ENCODE results near the gene DERL3. TPM values are rescaled to one million over a fixed set of nuclear protein-coding genes. Genes with fewer than 3 reads are reported as not detected.
A peak's percentile ranks its signal among the peaks of the same experiment; 100 is the strongest.
"Not testable (repeated sequence)": the region's sequence is repeated elsewhere in the genome, so short reads cannot be mapped to it uniquely, and the experiment has no call there.

DERL3 gene
- polyA plus RNA-seq, 2 donors = 0.58 to 1.1 TPM

DNA sequence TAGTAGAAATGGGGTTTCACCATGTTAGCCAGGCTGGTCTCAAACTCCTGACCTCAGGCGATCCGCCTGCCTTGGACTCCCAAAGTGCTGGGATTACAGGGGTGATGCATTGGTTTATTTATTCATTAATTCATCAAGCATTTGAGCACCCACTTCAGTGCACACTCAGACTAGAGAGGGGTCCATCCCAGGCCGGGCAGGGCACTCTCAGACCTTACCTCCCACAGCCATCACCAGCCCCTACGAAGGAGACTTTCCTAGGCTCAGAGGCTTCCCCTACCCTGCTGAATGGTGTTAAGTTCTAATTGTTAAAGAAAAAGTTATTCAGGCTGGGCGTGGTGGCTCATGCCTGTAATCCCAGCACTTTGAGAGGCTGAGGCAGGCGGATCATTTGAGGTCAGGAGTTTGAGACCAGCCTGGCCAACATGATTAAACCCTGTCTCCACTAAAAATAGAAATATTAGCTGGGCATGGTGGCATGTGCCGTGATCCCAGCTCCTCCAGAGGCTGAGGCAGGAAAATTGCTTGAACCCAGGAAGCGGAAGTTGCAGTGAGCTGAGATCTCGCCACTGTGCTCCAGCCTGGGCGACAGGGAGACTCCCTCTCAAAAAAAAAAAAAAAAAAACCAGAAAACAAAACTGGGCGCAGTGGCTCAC lies 25.8 kb upstream of the DERL3 start:
- not testable (repeated sequence) for H3K4me3 ChIP-seq (ENCODE audit: low read depth in 1 of 2, low read length in 2 of 2); H3K4me1 ChIP-seq (ENCODE audit: control insufficient read depth in 2 of 2, insufficient read depth in 2 of 2, low read length in 1 of 2); H3K27me3 ChIP-seq (ENCODE audit: control insufficient read depth in 1 of 2, insufficient read depth in 2 of 2, low read length in 2 of 2); H3K36me3 ChIP-seq (ENCODE audit: control insufficient read depth in 2 of 2, insufficient read depth in 2 of 2, low read length in 1 of 2); H3K9me3 ChIP-seq (ENCODE audit: control insufficient read depth in 2 of 2, insufficient read depth in 1 of 2, low read depth in 1 of 2, low read length in 1 of 2); H3K27ac ChIP-seq (ENCODE audit: low read depth in 2 of 2, low read length in 1 of 2)
- 70 to 84% methylated on average over 11 of the region's 11 CpGs for WGBS, 2 donors

GRCh38 chr22:23862103-23862502 lies 23.3 kb upstream of the DERL3 start:
- Histone ChIP-seq H3K9me3 (ENCODE audit: control insufficient read depth in 2 of 2, insufficient read depth in 1 of 2, low read depth in 1 of 2, low read length in 1 of 2) (no peaks in the 10 kb centered on the region), H3K27me3 (ENCODE audit: control insufficient read depth in 1 of 2, insufficient read depth in 2 of 2, low read length in 2 of 2) (no peaks in the 10 kb centered on the region), H3K4me3 (ENCODE audit: low read depth in 1 of 2, low read length in 2 of 2) (no peak overlapping the region), H3K36me3 (ENCODE audit: control insufficient read depth in 2 of 2, insufficient read depth in 2 of 2, low read length in 1 of 2) (no peaks in the 10 kb centered on the region), H3K4me1 (ENCODE audit: control insufficient read depth in 2 of 2, insufficient read depth in 2 of 2, low read length in 1 of 2) (peaks cover 0 to 3% of the 10 kb centered on the region in 2 donors), H3K27ac (ENCODE audit: low read depth in 2 of 2, low read length in 1 of 2) (no peak overlapping the region)
- 72 to 93% methylated on average over 3 of the region's 3 CpGs for WGBS, 2 donors

DNA sequence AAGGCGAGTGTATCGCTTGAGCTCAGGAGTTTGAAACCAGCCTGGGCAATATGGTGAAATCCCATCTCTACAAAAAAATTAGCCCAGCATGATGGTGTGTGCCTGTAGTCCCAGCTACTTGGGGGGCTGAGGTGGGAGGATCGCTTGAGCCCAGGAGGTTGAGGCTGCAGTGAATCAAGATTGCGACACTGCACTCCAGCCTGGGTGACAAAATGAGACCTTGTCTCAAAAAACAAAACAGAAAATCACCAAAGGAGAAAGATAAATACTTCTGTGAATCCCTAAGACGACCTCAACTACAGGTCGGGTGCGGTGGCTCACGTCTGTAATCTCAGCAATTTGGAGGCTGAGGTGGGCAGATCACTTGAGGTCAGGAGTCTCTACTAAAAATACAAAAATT lies 21.4 kb upstream of the DERL3 start:
- WGBS, 2 donors = 92 to 99% methylated on average over 8 of the region's 8 CpGs
- H3K4me1 ChIP-seq (ENCODE audit: control insufficient read depth in 2 of 2, insufficient read depth in 2 of 2, low read length in 1 of 2); H3K36me3 ChIP-seq (ENCODE audit: control insufficient read depth in 2 of 2, insufficient read depth in 2 of 2, low read length in 1 of 2); H3K9me3 ChIP-seq (ENCODE audit: control insufficient read depth in 2 of 2, insufficient read depth in 1 of 2, low read depth in 1 of 2, low read length in 1 of 2); H3K27me3 ChIP-seq (ENCODE audit: control insufficient read depth in 1 of 2, insufficient read depth in 2 of 2, low read length in 2 of 2); H3K4me3 ChIP-seq (ENCODE audit: low read depth in 1 of 2, low read length in 2 of 2); H3K27ac ChIP-seq (ENCODE audit: low read depth in 2 of 2, low read length in 1 of 2): not testable (repeated sequence)

DNA sequence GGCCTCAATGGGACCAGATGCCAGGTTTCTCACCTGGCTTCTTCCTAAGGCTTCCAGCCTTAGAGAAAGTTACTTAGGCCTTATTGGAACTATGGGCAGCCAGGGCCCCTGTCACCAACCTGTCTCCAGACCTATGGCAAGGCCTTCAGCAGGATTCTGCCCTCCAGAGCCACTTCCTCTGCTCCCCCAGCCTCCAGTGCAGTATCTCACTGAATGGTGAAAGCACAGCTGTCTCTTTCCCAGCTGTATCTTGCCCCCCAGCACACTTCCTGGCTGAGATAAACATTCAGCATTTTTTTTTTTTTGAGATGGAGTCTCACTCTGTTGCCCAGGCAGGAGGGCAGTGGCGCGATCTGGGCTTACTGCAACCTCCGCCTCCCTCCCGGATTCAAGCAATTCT lies 20.4 kb upstream of the DERL3 start:
- 88 to 96% methylated on average over 4 of the region's 4 CpGs for WGBS, 2 donors
- no peaks in the 10 kb centered on the region for H3K9me3 ChIP-seq (ENCODE audit: control insufficient read depth in 2 of 2, insufficient read depth in 1 of 2, low read depth in 1 of 2, low read length in 1 of 2)
- H3K27me3 ChIP-seq (ENCODE audit: control insufficient read depth in 1 of 2, insufficient read depth in 2 of 2, low read length in 2 of 2) = no peaks in the 10 kb centered on the region

GRCh38 chr22:23858484-23858815 lies 19.6 kb upstream of the DERL3 start:
- peak overlapping the region; percentile 58 to 59 for H3K4me3 ChIP-seq (ENCODE audit: low read depth in 1 of 2, low read length in 2 of 2)
- no peaks in the 10 kb centered on the region for H3K27me3 ChIP-seq (ENCODE audit: control insufficient read depth in 1 of 2, insufficient read depth in 2 of 2, low read length in 2 of 2)
- H3K27ac ChIP-seq (ENCODE audit: low read depth in 2 of 2, low read length in 1 of 2) = no peak overlapping the region
- no peaks in the 10 kb centered on the region for H3K36me3 ChIP-seq (ENCODE audit: control insufficient read depth in 2 of 2, insufficient read depth in 2 of 2, low read length in 1 of 2)
- H3K9me3 ChIP-seq (ENCODE audit: control insufficient read depth in 2 of 2, insufficient read depth in 1 of 2, low read depth in 1 of 2, low read length in 1 of 2) = no peaks in the 10 kb centered on the region
- WGBS, 2 donors = 58 to 64% methylated on average over 7 of the region's 7 CpGs
- peaks cover 0 to 3% of the 10 kb centered on the region in 2 donors for H3K4me1 ChIP-seq (ENCODE audit: control insufficient read depth in 2 of 2, insufficient read depth in 2 of 2, low read length in 1 of 2)

More for the DNA sequence above, 20.4 kb upstream of the DERL3 start:
- Histone ChIP-seq H3K36me3 (ENCODE audit: control insufficient read depth in 2 of 2, insufficient read depth in 2 of 2, low read length in 1 of 2) (no peaks in the 10 kb centered on the region), H3K4me3 (ENCODE audit: low read depth in 1 of 2, low read length in 2 of 2) (no peak overlapping the region), H3K4me1 (ENCODE audit: control insufficient read depth in 2 of 2, insufficient read depth in 2 of 2, low read length in 1 of 2) (peaks cover 0 to 3% of the 10 kb centered on the region in 2 donors), H3K27ac (ENCODE audit: low read depth in 2 of 2, low read length in 1 of 2) (no peak overlapping the region)

DNA sequence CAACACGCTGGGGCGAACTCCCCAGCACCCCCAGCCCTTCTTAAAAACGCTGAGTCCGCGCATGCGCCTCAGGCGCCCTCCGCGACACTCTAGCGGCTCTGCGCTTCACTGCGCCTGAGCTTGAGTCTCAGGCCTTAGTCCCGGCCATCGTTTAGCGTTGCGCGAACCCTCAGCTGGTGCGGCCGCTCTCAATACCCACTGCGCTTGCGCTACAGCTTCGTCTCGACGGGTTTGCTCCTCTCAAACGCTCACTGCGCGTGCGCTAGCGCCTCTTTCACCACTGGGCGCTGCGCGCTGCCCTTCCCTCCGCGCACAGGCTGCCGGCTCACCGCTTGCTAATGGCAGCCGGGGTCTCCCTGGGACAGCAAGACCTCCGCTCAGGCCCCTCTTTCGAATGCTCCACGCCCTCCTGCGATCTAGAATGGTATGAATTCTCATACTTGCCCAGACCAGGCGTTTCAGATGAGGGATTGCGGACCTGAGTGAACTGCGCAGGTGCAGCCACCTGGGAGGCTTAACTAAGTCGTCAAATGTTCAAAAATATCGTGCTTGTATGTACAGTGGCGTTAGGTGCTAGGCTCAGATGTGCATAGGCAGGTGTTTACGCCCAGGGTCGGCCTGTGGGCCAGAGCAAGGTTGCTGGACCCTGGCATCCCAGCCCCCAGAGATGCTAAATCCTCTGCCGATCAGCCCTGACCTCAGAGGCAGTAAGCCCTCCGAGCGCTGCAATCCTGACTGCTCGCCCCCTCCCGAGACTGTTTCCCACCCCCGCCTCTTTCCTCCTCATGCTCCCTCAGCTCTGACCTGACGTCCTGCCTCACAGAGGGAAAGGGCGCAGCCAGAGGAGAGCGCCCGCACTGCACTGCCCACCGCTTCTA lies 19.0 kb upstream of the DERL3 start, which contains the start of gene SLC2A11:
SLC2A11 (plus strand) TSS at position 270 of the 878 bp plus-strand sequence; CDS start at position 395, 125 bp downstream.
- peak within 1 kb of the TSS; percentile 82 to 87 for H3K27ac ChIP-seq (ENCODE audit: low read depth in 2 of 2, low read length in 1 of 2)
- no peaks in the 10 kb centered on the region for H3K9me3 ChIP-seq (ENCODE audit: control insufficient read depth in 2 of 2, insufficient read depth in 1 of 2, low read depth in 1 of 2, low read length in 1 of 2)
- no peaks in the 10 kb centered on the region for H3K27me3 ChIP-seq (ENCODE audit: control insufficient read depth in 1 of 2, insufficient read depth in 2 of 2, low read length in 2 of 2)
- H3K4me3 ChIP-seq (ENCODE audit: low read depth in 1 of 2, low read length in 2 of 2) = peak within 1 kb of the TSS; percentile 58 to 59
- H3K4me1 ChIP-seq (ENCODE audit: control insufficient read depth in 2 of 2, insufficient read depth in 2 of 2, low read length in 1 of 2) = peaks cover 0 to 3% of the 10 kb centered on the region in 2 donors
- no peaks in the 10 kb centered on the region for H3K36me3 ChIP-seq (ENCODE audit: control insufficient read depth in 2 of 2, insufficient read depth in 2 of 2, low read length in 1 of 2)
- WGBS, 2 donors = 1% methylated on average over 58 to 60 of the region's 60 CpGs

- Histone ChIP-seq H3K27ac (ENCODE audit: low read depth in 2 of 2, low read length in 1 of 2) (peak overlapping the region; percentile 82 to 87), H3K4me1 (ENCODE audit: control insufficient read depth in 2 of 2, insufficient read depth in 2 of 2, low read length in 1 of 2) (peaks cover 0 to 3% of the 10 kb centered on the region in 2 donors), H3K4me3 (ENCODE audit: low read depth in 1 of 2, low read length in 2 of 2) (peak overlapping the region; percentile 58 to 59), H3K36me3 (ENCODE audit: control insufficient read depth in 2 of 2, insufficient read depth in 2 of 2, low read length in 1 of 2) (no peaks in the 10 kb centered on the region), H3K9me3 (ENCODE audit: control insufficient read depth in 2 of 2, insufficient read depth in 1 of 2, low read depth in 1 of 2, low read length in 1 of 2) (no peaks in the 10 kb centered on the region), H3K27me3 (ENCODE audit: control insufficient read depth in 1 of 2, insufficient read depth in 2 of 2, low read length in 2 of 2) (no peaks in the 10 kb centered on the region)
- 4 to 7% methylated on average over 45 to 58 of the region's 58 CpGs for WGBS, 2 donors
Observed at GRCh38 chr22:23856721-23857605, 18.2 kb upstream of the DERL3 start.

GRCh38 chr22:23850136-23850611 lies 11.4 kb upstream of the DERL3 start:
- Histone ChIP-seq H3K4me1 (ENCODE audit: control insufficient read depth in 2 of 2, insufficient read depth in 2 of 2, low read length in 1 of 2) (peaks cover 0 to 7% of the 10 kb centered on the region in 2 donors), H3K27me3 (ENCODE audit: control insufficient read depth in 1 of 2, insufficient read depth in 2 of 2, low read length in 2 of 2) (no peaks in the 10 kb centered on the region), H3K9me3 (ENCODE audit: control insufficient read depth in 2 of 2, insufficient read depth in 1 of 2, low read depth in 1 of 2, low read length in 1 of 2) (no peaks in the 10 kb centered on the region), H3K4me3 (ENCODE audit: low read depth in 1 of 2, low read length in 2 of 2) (no peak overlapping the region), H3K27ac (ENCODE audit: low read depth in 2 of 2, low read length in 1 of 2) (no peak overlapping the region), H3K36me3 (ENCODE audit: control insufficient read depth in 2 of 2, insufficient read depth in 2 of 2, low read length in 1 of 2) (no peaks in the 10 kb centered on the region)
- 57 to 70% methylated on average over 16 of the region's 16 CpGs for WGBS, 2 donors

Data from esophagus (tissue), 2 donors.